HEK293 (cell line): Measurements from ENCODE around the gene LTB4R.
A peak's percentile ranks its signal among the peaks of the same experiment; 100 is the strongest.

Experiments
- BCL6B ChIP-seq: fragments of 450-650 bp; formaldehyde crosslinking; IDR thresholded peaks from 2 replicates; pipeline ENCODE4 v1.5.1; 2017; ENCODE audit warnings: missing biosample characterization, missing genetic modification characterization
- EGR2 ChIP-seq: fragments of 450-650 bp; formaldehyde crosslinking; IDR thresholded peaks from 2 replicates; pipeline ENCODE4 v1.5.1; 2016; ENCODE audit warnings: low read depth, missing biosample characterization, missing genetic modification characterization
- INSM2 ChIP-seq: fragments of 450-650 bp; formaldehyde crosslinking; IDR thresholded peaks from 2 replicates; pipeline ENCODE4 v1.5.1; 2016; ENCODE audit warnings: missing biosample characterization, missing genetic modification characterization
- KLF16 ChIP-seq: fragments of 450-650 bp; formaldehyde crosslinking; IDR thresholded peaks from 2 replicates; pipeline ENCODE4 v1.5.1; 2017; ENCODE audit warnings: missing biosample characterization, missing genetic modification characterization
- MEIS1 ChIP-seq: sonication (generic); formaldehyde crosslinking; IDR thresholded peaks from 2 replicates; pipeline ENCODE4 v1.8.1; 2022; ENCODE audit warnings: missing genetic modification reagents, mild to moderate bottlenecking, borderline replicate concordance
- TSHZ1 ChIP-seq: fragments of 450-650 bp; formaldehyde crosslinking; IDR thresholded peaks from 2 replicates; pipeline ENCODE4 v1.5.1; 2016; ENCODE audit warnings: missing biosample characterization, missing genetic modification characterization, borderline replicate concordance
- ZBTB1 ChIP-seq: fragments of 450-650 bp; formaldehyde crosslinking; IDR thresholded peaks from 2 replicates; pipeline ENCODE4 v1.5.1; 2016; ENCODE audit warnings: missing biosample characterization, missing genetic modification characterization
- ZBTB17 ChIP-seq: fragments of 450-650 bp; formaldehyde crosslinking; IDR thresholded peaks from 2 replicates; pipeline ENCODE4 v1.5.1; 2016; ENCODE audit warnings: missing biosample characterization, missing genetic modification characterization
- ZEB2 ChIP-seq: fragments of 450-650 bp; formaldehyde crosslinking; IDR thresholded peaks from 2 replicates; pipeline ENCODE4 v1.5.1; 2016; ENCODE audit warnings: missing biosample characterization, missing genetic modification characterization
- ZFP37 ChIP-seq: fragments of 450-650 bp; formaldehyde crosslinking; IDR thresholded peaks from 2 replicates; pipeline ENCODE4 v1.5.1; 2016; ENCODE audit warnings: missing biosample characterization, missing genetic modification characterization
- ZNF132 ChIP-seq: fragments of 450-650 bp; formaldehyde crosslinking; IDR thresholded peaks from 2 replicates; pipeline ENCODE4 v1.5.1; 2017; ENCODE audit warnings: missing biosample characterization, missing genetic modification characterization, borderline replicate concordance
- ZNF138 ChIP-seq: fragments of 450-650 bp; formaldehyde crosslinking; IDR thresholded peaks from 2 replicates; pipeline ENCODE4 v1.5.1; 2016; ENCODE audit warnings: missing biosample characterization, missing genetic modification characterization, borderline replicate concordance
- ZNF18 ChIP-seq: fragments of 450-650 bp; formaldehyde crosslinking; IDR thresholded peaks from 2 replicates; pipeline ENCODE4 v1.5.1; 2016; ENCODE audit warnings: missing biosample characterization, missing genetic modification characterization
- ZNF211 ChIP-seq: fragments of 450-650 bp; formaldehyde crosslinking; IDR thresholded peaks from 2 replicates; pipeline ENCODE4 v1.5.1; 2016; ENCODE audit warnings: low read depth, missing biosample characterization, missing genetic modification characterization
- ZNF221 ChIP-seq: fragments of 450-650 bp; formaldehyde crosslinking; IDR thresholded peaks from 2 replicates; pipeline ENCODE4 v1.5.1; 2017; ENCODE audit warnings: missing biosample characterization, missing genetic modification characterization, borderline replicate concordance
- ZNF341 ChIP-seq: fragments of 450-650 bp; formaldehyde crosslinking; IDR thresholded peaks from 2 replicates; pipeline ENCODE4; 2016; ENCODE audit warnings: low read depth, missing biosample characterization, missing genetic modification characterization
- ZNF510 ChIP-seq: fragments of 450-650 bp; formaldehyde crosslinking; IDR thresholded peaks from 2 replicates; pipeline ENCODE4 v1.5.1; 2018; ENCODE audit warnings: mild to moderate bottlenecking, missing genetic modification characterization, missing biosample characterization; ENCODE audit not compliant: insufficient replicate concordance
- ZNF518A ChIP-seq: fragments of 450-650 bp; formaldehyde crosslinking; conservative IDR thresholded peaks from 2 replicates; pipeline ENCODE4 v1.5.1; 2016; ENCODE audit warnings: low read depth, missing biosample characterization, missing genetic modification characterization
- ZNF549 ChIP-seq: fragments of 450-650 bp; IDR thresholded peaks from 2 replicates; pipeline ENCODE4 v1.5.1; 2018; ENCODE audit warnings: missing biosample characterization, missing genetic modification characterization, mild to moderate bottlenecking, inconsistent platforms, moderate library complexity
- ZNF560 ChIP-seq: fragments of 450-650 bp; formaldehyde crosslinking; IDR thresholded peaks from 2 replicates; pipeline ENCODE4 v1.5.1; 2017; ENCODE audit warnings: missing biosample characterization, missing genetic modification characterization, borderline replicate concordance
- ZNF626 ChIP-seq: fragments of 450-650 bp; sonication (Bioruptor Pico); formaldehyde crosslinking; IDR thresholded peaks from 2 replicates; pipeline ENCODE4 v1.5.1; 2018; ENCODE audit warnings: missing biosample characterization, missing genetic modification characterization, inconsistent platforms
- ZNF670 ChIP-seq: fragments of 450-650 bp; formaldehyde crosslinking; IDR thresholded peaks from 2 replicates; pipeline ENCODE4 v1.5.1; 2016; ENCODE audit warnings: missing biosample characterization, missing genetic modification characterization, low read depth
- ZNF792 ChIP-seq: fragments of 450-650 bp; formaldehyde crosslinking; IDR thresholded peaks from 2 replicates; pipeline ENCODE4 v1.5.1; 2016; ENCODE audit warnings: missing biosample characterization, missing genetic modification characterization
- ZSCAN30 ChIP-seq: fragments of 450-650 bp; IDR thresholded peaks from 2 replicates; pipeline ENCODE4 v1.5.1; 2018; ENCODE audit warnings: missing biosample characterization, mild to moderate bottlenecking, missing genetic modification characterization, moderate library complexity

The LTB4R gene

GRCh38 chr14:24271134-24271833, 40.0 kb upstream of the LTB4R start, which contains the start of gene RABGGTA (continued):
- TF ChIP-seq ZNF518A (tag by site-specific recombination) (0 out of 2 replicates have a peak, but pooled peaks have one; percentile 34), ZFP37 (tag by site-specific recombination) (no peak), ZNF221 (tag by site-specific recombination) (no peak), ZSCAN30 (no peak; the same call in 1 of the 2 replicates), EGR2 (peak; percentile 54; the same call in 1 of the 2 replicates), ZNF138 (tag by site-specific recombination) (no peak), ZNF670 (tag by site-specific recombination) (no peak), KLF16 (tag by site-specific recombination) (0 out of 2 replicates have a peak, but pooled peaks have one; percentile 74), TSHZ1 (tag by site-specific recombination) (no peak), ZBTB17 (tag by site-specific recombination) (no peak; the same call in none of the 2 replicates), ZNF18 (no peak), ZNF341 (tag by site-specific recombination) (no peak), ZEB2 (tag by site-specific recombination) (peak; percentile 93), MEIS1 (CRISPR knock-in tag) (no peak), ZNF549 (tag by site-specific recombination) (no peak), BCL6B (tag by site-specific recombination) (no peak), ZNF132 (tag by site-specific recombination) (no peak), INSM2 (tag by site-specific recombination) (0 out of 2 replicates have a peak, but pooled peaks have one; percentile 33), ZNF626 (tag by site-specific recombination) (no peak), ZNF211 (tag by site-specific recombination) (no peak), ZNF792 (tag by site-specific recombination) (no peak), ZBTB1 (tag by site-specific recombination) (peak; percentile 29; the same call in 1 of the 2 replicates), ZNF560 (no peak), ZNF510 (no peak)
